ENCODE measurements around the gene VAC14.

The VAC14 gene

GRCh38 chr16:70740914-70741782 lies 59.8 kb downstream of the VAC14 start:
- DNase-seq = no peak

- DNase-seq = no peak
Observed at GRCh38 chr16:70740174-70740913, 60.6 kb downstream of the VAC14 start.

GRCh38 chr16:70739389-70739788 lies 61.6 kb downstream of the VAC14 start:
- DNase-seq = no peak

GRCh38 chr16:70738083-70738977 lies 62.6 kb downstream of the VAC14 start:
- peak; percentile 12 for DNase-seq

GRCh38 chr16:70737377-70738082 lies 63.4 kb downstream of the VAC14 start:
- DNase-seq = peak; percentile 78

GRCh38 chr16:70736465-70737376 lies 64.2 kb downstream of the VAC14 start:
- DNase-seq = no peak

- no peak for DNase-seq
Observed at GRCh38 chr16:70735141-70735979, 65.6 kb downstream of the VAC14 start.

- DNase-seq = no peak
Observed at GRCh38 chr16:70734522-70735095, 66.3 kb downstream of the VAC14 start.

GRCh38 chr16:70730944-70731343 lies 70.0 kb downstream of the VAC14 start:
- DNase-seq = no peak

- DNase-seq = no peak
Observed at GRCh38 chr16:70730031-70730430, 70.9 kb downstream of the VAC14 start.

- no peak for DNase-seq
Observed at GRCh38 chr16:70729292-70729691, 71.7 kb downstream of the VAC14 start.

GRCh38 chr16:70728150-70728549 lies 72.8 kb downstream of the VAC14 start:
- no peak for DNase-seq

- no peak for DNase-seq
Observed at GRCh38 chr16:70726892-70727361, 74.0 kb downstream of the VAC14 start.

GRCh38 chr16:70725912-70726828 lies 74.8 kb downstream of the VAC14 start:
- no peak for DNase-seq

- DNase-seq = no peak
Observed at GRCh38 chr16:70725024-70725911, 75.7 kb downstream of the VAC14 start.

- DNase-seq = no peak
Observed at GRCh38 chr16:70724146-70725023, 76.6 kb downstream of the VAC14 start.

- no peak for DNase-seq
Observed at GRCh38 chr16:70723740-70724145, 77.2 kb downstream of the VAC14 start.
